Activated CD8-positive, alpha-beta memory T cell treated with anti-CD3 and anti-CD28 coated beads, Interleukin-2, amount 50 U/mL, for 4 hours (primary cell): ENCODE data around the gene SNTG2.
"Not testable (repeated sequence)": the region's sequence is repeated elsewhere in the genome, so short reads cannot be mapped to it uniquely, and the experiment has no call there.

Source experiments
- DNase-seq: peaks from one replicate; pipeline ENCODE4 v3.0.0-alpha.2; 2020

The SNTG2 gene

DNA sequence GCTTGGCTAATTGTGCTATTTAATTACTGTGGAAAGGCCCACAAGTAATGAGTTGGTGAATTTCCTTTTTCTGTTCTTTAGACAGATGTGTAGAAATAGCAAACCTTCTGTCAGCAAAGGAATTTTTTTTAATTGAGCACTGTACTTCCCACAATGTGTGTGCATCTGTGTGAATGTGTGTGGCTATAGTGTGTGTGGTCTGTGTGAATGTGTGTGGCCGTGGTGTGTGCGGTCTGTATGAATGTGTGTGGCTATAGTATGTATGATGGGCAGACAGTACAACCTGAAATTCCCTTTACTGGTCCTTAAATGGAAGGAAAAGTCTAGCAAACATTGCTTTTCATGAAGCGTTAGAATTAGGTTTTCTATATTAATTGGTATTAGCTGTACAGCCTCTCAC lies 259.1 kb downstream of the SNTG2 start:
- DNase-seq: no peak

DNA sequence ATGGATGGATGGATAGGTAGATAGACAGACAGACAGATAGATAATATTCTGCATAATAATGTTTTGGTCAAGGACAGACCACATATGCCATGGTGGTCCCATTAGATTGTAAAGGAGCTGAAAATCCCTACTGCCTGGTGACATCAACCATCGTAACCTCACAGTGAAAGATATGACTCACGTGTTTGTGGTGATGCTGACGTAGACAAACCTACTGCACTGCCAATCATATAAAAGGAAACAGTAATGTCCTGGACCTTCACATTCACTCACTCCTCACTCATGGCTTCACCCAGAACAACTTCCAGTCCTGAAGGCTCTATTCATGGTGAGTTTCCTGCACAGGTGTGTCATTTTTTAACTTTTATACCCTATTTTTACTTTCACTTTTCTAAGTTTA lies 259.7 kb downstream of the SNTG2 start:
- no peak for DNase-seq

DNA sequence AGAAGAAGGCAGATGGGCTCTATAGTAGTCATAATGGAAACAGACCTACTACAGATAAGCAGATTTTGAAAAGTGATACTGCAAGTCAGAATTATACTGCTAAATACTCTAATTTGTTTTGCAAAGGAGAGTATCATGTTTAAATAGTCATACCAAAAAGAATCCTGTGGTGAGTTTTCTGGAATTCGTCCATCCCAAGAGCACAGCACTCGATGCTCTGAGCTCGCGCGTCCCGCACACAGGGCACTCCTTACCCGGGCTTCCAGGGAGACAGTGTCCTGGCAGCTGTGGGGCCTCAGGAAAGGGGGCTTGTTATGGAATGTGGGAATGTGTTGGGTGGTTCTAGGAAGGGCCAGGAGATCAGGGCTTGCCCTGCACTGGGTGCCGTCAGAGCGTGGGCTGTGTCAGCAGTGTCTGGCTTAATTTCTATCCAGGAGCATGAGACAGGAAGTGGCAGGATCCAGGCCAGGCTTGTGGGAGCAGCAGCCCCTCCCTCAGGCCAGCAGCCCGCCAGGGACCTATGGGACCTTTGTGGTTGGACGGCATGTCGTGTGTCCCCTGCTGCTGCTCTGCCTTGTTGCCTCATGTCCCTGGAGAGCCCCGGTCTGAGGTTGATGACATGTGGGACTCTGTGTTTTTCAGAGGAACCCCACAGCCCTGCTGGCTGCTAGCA lies 269.4 kb downstream of the SNTG2 start:
- DNase-seq: no peak

DNA sequence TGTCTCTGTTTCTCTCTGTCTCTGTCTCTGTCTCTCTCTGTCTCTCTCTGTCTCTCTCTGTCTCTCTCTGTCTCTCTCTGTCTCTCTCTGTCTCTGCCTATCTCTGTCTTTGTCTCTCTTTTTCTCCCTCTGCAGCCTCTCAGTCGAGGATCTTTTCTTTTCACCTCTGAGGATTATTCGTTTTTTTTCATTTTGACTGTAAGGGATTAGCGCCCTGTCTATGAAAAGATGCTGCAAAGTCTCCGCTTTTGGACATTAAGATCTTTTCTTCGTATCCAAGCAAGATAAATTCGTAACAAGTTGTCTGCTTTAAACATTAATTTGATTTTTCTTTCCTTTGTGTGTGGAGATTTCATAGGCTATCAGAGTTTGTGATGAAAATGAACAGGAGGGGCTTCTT lies 271.4 kb downstream of the SNTG2 start:
- no peak for DNase-seq

GRCh38 chr2:1223791-1224190 lies 273.1 kb downstream of the SNTG2 start:
- DNase-seq: no peak

GRCh38 chr2:1224901-1225300 lies 274.3 kb downstream of the SNTG2 start:
- DNase-seq: no peak

DNA sequence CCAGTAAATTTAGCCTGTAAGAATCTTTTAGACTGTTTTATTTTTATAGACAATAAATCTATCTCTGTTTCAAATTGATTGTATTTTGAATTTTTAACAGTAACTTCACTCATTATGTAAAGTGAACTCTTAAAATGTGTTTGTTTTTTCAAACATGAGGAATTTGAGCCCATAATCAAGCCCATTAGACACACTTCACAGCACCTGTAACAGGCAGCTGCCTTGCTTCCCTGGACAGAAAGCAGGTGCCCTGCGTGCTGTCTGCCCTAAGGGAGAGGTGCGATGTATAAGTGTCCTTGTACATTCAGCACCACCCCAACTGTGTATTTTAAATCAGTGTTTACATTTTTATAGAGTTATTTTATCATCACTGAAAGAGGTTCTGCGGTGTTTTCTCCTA lies 276.1 kb downstream of the SNTG2 start:
- no peak for DNase-seq

DNA sequence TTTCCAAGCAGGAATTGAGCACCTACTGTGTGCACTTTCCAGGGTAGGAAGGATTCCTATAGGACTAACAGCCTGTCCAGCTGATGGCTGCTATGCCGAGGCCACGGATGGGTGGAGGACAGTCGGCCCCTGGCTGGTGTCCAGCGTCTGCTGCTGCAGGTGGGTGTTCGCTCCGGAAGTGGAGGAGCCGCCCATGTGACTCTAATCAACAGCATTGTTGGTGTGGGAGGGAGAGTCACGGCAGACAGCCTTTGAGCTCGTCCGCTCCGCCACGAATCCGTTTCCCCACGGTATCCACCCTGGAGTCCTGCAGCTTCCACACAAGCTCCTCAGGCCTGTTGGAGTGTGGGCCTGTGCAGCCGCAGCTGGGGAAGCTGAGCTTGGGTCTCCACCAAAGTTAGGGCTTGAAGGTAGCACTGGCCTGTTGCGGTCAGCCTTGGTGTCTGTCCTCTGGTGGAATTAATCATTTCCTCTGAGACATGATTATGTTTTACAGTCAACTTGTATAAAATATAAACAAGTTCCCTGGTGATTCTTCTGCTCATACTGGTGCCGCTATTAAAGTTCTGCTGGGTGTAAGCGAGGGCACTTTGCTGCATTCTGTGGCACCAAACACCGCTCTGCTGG lies 276.7 kb downstream of the SNTG2 start:
- DNase-seq: no peak

DNA sequence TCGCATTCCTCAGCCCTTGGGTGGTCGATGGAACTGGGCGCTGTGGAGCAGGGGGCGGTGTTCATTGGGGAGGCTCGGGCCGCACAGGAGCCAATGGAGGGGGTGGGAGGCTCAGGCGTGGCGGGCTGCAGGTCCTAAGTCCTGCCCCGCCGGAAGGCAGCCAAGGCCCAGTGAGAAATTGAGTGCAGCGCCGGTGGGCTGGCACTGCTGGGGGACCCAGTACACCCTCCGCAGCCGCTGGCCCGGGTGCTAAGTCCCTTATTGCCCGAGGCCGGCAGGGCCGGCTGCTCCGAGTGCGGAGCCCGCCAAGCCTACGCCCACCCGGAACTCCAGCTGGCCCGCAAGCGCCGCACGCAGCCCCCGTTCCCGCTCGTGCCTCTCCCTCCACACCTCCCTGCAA lies 278.9 kb downstream of the SNTG2 start:
- DNase-seq: not testable (repeated sequence)

GRCh38 chr2:1230155-1230893 lies 279.7 kb downstream of the SNTG2 start:
- no peak for DNase-seq

DNA sequence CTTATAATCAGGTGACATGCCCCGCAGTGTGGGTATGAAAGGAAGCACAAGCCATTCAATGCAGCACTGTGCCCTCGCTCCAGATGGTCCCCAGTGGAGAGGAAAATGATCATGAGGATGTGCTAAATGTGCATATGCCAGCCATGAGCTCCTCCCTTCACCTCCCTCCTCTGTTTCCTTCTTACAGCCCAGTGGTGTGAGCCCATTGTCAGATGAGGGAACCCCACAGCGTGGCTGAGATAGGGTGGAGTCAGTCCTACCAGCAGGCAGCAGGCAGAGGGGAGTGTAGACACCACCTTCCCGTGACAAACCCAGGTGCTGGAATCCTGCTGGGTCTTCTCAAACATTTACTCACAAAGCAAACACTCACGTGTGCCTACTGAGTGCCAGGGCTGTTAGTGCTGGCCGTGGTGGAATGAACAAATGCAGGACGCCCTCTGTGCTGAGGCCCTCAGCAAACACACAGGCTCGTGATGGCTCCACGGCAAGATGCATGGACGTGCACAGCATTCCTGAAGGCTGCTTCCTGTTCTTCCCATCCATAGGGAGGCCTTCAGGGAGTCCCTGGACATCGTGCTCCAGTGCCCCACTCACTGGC lies 280.9 kb downstream of the SNTG2 start:
- no peak for DNase-seq

DNA sequence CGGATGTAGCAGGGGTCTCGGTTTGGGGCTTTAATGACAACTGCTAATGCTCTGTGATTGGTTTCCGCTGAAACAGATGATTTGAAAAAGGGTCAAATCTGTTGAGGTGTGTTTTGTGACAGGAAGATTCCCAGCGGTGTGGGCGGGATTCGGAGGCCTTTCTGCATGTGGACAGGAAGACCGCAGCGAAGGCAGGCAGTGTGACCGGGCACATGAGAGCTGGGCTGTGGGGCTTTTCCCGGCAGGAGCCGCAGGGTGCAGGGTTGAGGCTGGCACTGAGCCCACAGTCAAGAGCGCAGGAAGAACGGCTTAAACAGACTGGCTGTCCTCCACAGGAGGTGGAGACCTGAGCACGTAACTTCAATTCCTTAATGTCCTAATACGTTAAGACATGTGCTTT lies 282.6 kb downstream of the SNTG2 start:
- no peak for DNase-seq

GRCh38 chr2:1234731-1235308 lies 284.2 kb downstream of the SNTG2 start:
- DNase-seq: no peak

DNA sequence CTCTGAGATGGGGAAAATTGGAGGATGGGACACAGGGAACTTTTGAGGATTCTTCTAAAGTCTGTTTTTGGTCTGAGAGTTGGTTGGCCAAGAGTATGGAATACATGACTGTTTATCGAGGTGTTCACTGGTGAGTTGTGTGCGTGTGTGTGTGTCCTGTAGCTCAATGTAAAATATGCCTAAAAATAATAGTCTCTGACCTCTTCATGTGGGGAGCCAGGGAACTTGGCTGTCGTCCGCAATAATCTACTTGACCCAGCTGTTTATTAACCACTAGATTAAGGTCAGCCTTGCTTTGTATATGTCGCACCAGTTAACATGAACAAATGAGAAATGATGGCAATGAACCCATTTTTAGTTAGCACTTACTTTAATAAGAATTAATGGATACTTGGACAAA lies 285.2 kb downstream of the SNTG2 start:
- no peak for DNase-seq

DNA sequence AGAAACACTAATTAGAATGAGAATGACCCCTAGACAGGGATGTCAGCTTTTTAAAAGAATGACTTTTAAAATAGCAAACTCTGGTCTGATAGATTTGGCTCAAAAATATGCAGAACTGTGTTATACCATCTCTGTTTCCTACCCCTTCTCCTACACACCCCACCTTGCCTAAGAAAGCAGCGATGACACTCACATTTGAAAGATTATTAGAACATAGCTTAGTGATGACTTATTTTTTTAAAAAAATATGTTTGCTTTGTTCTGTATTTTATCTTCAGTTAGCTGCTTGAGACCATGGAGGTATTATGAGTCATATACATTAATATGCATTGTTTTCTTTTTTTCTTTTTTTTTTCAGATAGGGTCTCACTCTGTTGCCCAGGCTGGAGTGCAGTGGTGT lies 286.0 kb downstream of the SNTG2 start:
- no peak for DNase-seq

GRCh38 chr2:1237783-1238182 lies 287.1 kb downstream of the SNTG2 start:
- no peak for DNase-seq

GRCh38 chr2:1238598-1239138 lies 288.0 kb downstream of the SNTG2 start:
- no peak for DNase-seq

- no peak for DNase-seq
Observed at GRCh38 chr2:1245193-1245592, 294.5 kb downstream of the SNTG2 start.

GRCh38 chr2:1246239-1246638 lies 295.6 kb downstream of the SNTG2 start:
- no peak for DNase-seq

GRCh38 chr2:1246991-1247390 lies 296.3 kb downstream of the SNTG2 start:
- DNase-seq: no peak

DNA sequence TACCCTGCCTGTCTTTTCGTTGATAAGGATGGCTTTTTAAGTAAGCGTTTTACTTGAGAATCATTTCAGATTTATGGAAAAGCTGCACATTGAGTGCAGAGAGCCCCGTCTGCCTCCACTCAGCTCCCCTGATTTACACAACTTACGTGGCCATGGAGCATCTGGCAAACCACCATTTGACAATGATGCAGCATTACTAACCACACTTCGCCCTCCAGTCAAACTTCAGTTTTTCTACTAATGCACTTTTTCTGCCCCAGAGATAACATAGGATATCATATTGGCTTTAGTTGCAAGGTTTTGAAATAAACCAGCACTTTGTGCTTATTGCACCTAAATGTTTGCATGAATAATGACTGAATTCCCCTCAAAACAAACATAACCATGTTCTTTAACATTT lies 297.5 kb downstream of the SNTG2 start:
- DNase-seq: no peak

- no peak for DNase-seq
Observed at GRCh38 chr2:1249897-1250687, 299.4 kb downstream of the SNTG2 start.
